Measurements from ENCODE around the gene MYL5. TPM values are rescaled to one million over a fixed set of nuclear protein-coding genes. Genes with fewer than 3 reads are reported as not detected.

Gene MYL5
- total and polyA plus RNA-seq, 2 of the 4 experiments (the other 2 are of a cell fraction): 9.1 to 16.0 TPM

- H3K4ac ChIP-seq (ENCODE audit: low read depth, low read length): no peak overlapping the region
- no peak overlapping the region for H4K91ac ChIP-seq (ENCODE audit: insufficient read depth, low read depth, low read length)
- no peak overlapping the region for H2AK5ac ChIP-seq (ENCODE audit: low read depth, low read length)
- DNase-seq (no peak), ATAC-seq (ENCODE audit: low read depth) (no peak)
- H3K9ac ChIP-seq (ENCODE audit: low read depth, low read length): no peak overlapping the region
- no peak overlapping the region for H4K8ac ChIP-seq (ENCODE audit: low read depth in 2 of 2, low read length in 2 of 2)
- TF ChIP-seq NFE2L2 (IDR thresholded peaks at IDR 0.05; ENCODE audit: low read depth, low read length) (no peak), BHLHE40 (IDR thresholded peaks at IDR 0.05; ENCODE audit: low read depth, low read length) (no peak), POLR2A (IDR thresholded peaks at IDR 0.05; ENCODE audit: low read depth, low read length) (no peak), SMC3 (IDR thresholded peaks at IDR 0.05; ENCODE audit: low read depth, low read length) (no peak), USF2 (IDR thresholded peaks at IDR 0.05; ENCODE audit: low read depth, low read length) (no peak), CEBPB (IDR thresholded peaks at IDR 0.05; ENCODE audit: low read depth, low read length) (no peak), RAD21 (IDR thresholded peaks at IDR 0.05; ENCODE audit: low read length) (no peak)
- H4K5ac ChIP-seq (ENCODE audit: low read depth, low read length): no peak overlapping the region
- no peaks in the 10 kb centered on the region for H3K9me3 ChIP-seq (ENCODE audit: control insufficient read depth, insufficient read depth, low read length)
- intact Hi-C loops (cut with micrococcal nuclease) (no loop called here), in situ Hi-C loops (cut with MboI; ENCODE audit: low sequenced_read_pairs) (no loop called here), dilution Hi-C loops (cut with HindIII; ENCODE audit: low sequenced_read_pairs, unreplicated experiment) (no loop called here)
- H3K27ac ChIP-seq (ENCODE audit: insufficient read depth, low read length): no peak overlapping the region
- H3K14ac ChIP-seq (replicated peaks; ENCODE audit: low read depth, low read length): no peak overlapping the region
- no peak overlapping the region for H2BK5ac ChIP-seq (ENCODE audit: low read depth, low read length, poor library complexity, severe bottlenecking)
- BruUV-seq (replicated peaks): no TSS peak
- no peak overlapping the region for H3K23ac ChIP-seq (ENCODE audit: low read depth, low read length)
- peak overlapping the region; percentile 58 for H2AK9ac ChIP-seq (replicated peaks; ENCODE audit: low read depth, low read length, poor library complexity)
- H3K56ac ChIP-seq (ENCODE audit: extremely low read depth, insufficient read depth, low read length): no peak overlapping the region
- no peak overlapping the region for H3K4me3 ChIP-seq (ENCODE audit: insufficient read depth, low read depth, low read length)
- H3K27me3 ChIP-seq (ENCODE audit: control insufficient read depth, insufficient read depth, low read length): no peaks in the 10 kb centered on the region
- no peak overlapping the region for H3K4me2 ChIP-seq (ENCODE audit: low read depth, low read length)
- H3K18ac ChIP-seq (ENCODE audit: low read depth, low read length): no peak overlapping the region
- H2BK20ac ChIP-seq (ENCODE audit: low read depth, low read length): no peak overlapping the region
- peaks cover 66% of the 10 kb centered on the region for H4K20me1 ChIP-seq (ENCODE audit: insufficient read depth, low read length)
- ChIA-PET CTCF (interaction anchor here (1.1 kb wide), 1 partner anchor 27 kb away, joined by 3 read pairs; no protein-coding TSS in a partner anchor), POLR2A (ENCODE audit: unreplicated experiment) (no interaction called here)
- peaks cover 15% of the 10 kb centered on the region for H3K36me3 ChIP-seq (ENCODE audit: control insufficient read depth, insufficient read depth, low read length)
- no peak overlapping the region for H2BK15ac ChIP-seq (ENCODE audit: low read depth, low read length)
- 100% methylated on average over 4 of the region's 9 CpGs; no CpG with 5 or more reads in 1 of the 2 experiments for WGBS, 2 experiments (ENCODE audit: extremely low coverage in 2 of 2, insufficient read length in 1 of 2)
- no peak overlapping the region for H2BK120ac ChIP-seq (ENCODE audit: low read depth, low read length)
- no peak overlapping the region for H2AFZ ChIP-seq (replicated peaks; ENCODE audit: low read length, poor library complexity)
- H3K4me1 ChIP-seq (ENCODE audit: control insufficient read depth, insufficient read depth, low read length): peaks cover 14% of the 10 kb centered on the region; the same call in 1 of the 2 replicates
- H3K9me1 ChIP-seq (ENCODE audit: insufficient read depth, low read length): peaks cover 14% of the 10 kb centered on the region
- H3K79me1 ChIP-seq (ENCODE audit: low read depth in 1 of 2, low read length in 2 of 2): peaks cover 11 to 45% of the 10 kb centered on the region in 2 experiments; a peak in 3 of 4 replicates
Observed at GRCh38 chr4:710116-710515, 35.8 kb downstream of the MYL5 start.

Measured in IMR-90 (cell line).